ENCODE results near the gene MEDAG.

Gene MEDAG

GRCh38 chr13:30905932-30906383 is at the start of gene MEDAG:
Gene MEDAG (plus strand): TSS chr13:30906271. CDS start chr13:30906516, 245 bp downstream.
- no peak for DNase-seq

DNA sequence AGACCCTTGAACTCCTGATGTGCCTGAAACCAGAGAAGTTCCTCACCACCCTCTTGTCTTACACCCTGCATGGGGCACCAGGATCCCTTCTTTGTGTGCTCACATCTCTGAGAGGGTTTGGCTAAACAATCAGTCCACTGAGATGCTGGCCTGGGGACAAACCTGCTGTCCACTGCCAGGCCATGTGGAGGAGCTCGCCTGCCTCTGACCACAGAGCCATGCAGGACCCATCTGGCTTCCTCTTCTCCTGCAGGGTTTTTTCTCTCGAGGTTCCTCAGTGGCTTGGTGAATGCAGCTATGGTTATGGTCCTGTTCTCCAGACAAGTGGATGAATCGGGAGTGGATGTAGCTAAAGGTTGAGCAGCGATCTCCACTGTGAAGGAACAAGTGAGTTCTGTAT is 49.1 kb upstream of the MEDAG start:
- no peak for DNase-seq

DNA sequence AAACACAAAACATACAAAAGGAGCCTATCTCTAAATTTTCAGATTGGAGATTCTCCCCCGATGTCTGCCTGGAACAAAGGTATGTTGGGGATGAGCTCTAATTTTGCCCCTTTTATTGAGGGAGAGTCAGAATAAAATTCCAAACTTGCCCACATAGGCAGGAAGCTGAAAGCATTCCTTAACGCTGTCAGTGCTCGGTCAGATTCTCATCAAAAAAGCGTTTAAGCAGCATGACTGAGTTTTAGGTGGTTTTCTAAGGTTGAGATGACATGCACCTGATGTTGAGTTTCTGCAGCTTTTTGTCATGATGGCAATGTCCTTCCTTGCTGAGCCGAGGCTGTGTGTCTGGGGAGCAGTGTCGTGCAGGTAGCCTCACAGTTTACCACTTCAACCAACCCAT is 48.4 kb upstream of the MEDAG start:
- no peak for DNase-seq

- no peak for DNase-seq
These were observed 46.7 kb upstream of the MEDAG start for GRCh38 chr13:30859326-30859725.

DNA sequence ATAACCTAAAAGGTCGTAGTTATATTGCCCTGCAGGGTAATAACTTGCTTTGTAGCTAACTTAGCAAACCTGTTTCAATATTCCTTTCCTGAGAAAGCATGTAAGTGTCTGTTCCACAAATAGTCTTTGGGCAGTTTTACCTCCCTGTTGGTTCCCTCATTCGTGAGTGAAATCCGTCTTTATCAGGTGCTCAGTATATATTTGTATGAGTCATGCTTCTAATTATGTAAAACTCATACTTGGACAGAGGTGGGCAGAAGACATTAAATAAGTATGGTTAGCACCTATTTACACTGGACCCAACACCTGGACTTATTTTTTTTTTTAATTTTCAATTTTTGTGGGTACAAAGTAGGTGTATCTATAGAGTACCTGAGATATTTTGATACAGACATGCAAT is 44.9 kb upstream of the MEDAG start:
- DNase-seq, result no peak

DNA sequence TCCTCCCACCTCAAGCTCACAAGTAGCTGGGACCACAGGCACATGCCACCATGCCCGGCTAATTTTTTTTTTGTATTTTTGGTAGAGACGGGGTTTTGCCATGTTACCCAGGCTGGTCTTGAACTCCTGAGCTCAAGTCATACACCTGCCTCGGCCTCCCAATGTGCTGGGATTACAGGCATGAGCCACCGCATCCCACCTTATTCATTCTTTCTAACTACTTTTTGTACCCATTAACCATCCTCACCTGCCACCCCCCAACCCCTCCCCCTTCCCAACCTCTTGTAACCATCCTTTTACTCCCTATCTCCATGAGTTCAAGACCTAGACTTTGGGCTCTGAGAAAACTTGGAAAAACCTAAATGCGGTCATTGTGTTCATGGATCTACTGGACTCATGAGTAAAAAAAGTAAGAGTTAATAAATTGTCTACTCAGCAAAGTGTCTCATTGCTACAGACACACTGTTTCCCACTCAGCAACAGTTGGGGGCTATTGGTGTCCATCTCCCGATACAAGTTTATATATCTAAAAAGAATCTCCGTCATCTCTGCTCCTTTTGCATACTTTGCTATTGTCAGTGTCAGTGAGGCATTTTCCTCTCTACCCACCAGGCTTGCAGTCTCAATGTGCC is 44.1 kb upstream of the MEDAG start:
- DNase-seq, result no peak

DNA sequence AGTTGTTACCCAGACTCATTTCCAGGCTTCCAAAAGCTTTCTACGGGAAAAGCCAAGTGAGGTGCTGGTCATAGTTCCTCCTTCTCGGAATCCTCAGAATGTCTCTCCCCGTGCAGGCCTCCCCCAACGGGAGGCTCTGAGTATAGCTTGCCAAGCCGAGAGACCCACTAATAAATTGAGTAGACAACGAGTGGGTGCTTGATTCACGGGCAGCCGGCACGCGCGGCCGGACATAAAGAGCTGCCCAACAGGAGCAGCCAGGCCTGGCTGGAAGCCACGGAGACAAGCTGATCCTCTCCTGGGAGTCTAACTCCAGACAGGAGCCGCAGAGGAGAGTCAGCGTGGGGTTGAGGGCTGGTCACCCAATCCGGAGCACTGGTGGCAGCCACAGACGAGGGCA is 43.4 kb upstream of the MEDAG start:
- DNase-seq, result no peak

- no peak for DNase-seq
These were observed 42.8 kb upstream of the MEDAG start for GRCh38 chr13:30863231-30863630.

- DNase-seq, result no peak
These were observed 42.3 kb upstream of the MEDAG start for GRCh38 chr13:30863796-30864195.

GRCh38 chr13:30864433-30865122 is 41.5 kb upstream of the MEDAG start:
- DNase-seq, result no peak

DNA sequence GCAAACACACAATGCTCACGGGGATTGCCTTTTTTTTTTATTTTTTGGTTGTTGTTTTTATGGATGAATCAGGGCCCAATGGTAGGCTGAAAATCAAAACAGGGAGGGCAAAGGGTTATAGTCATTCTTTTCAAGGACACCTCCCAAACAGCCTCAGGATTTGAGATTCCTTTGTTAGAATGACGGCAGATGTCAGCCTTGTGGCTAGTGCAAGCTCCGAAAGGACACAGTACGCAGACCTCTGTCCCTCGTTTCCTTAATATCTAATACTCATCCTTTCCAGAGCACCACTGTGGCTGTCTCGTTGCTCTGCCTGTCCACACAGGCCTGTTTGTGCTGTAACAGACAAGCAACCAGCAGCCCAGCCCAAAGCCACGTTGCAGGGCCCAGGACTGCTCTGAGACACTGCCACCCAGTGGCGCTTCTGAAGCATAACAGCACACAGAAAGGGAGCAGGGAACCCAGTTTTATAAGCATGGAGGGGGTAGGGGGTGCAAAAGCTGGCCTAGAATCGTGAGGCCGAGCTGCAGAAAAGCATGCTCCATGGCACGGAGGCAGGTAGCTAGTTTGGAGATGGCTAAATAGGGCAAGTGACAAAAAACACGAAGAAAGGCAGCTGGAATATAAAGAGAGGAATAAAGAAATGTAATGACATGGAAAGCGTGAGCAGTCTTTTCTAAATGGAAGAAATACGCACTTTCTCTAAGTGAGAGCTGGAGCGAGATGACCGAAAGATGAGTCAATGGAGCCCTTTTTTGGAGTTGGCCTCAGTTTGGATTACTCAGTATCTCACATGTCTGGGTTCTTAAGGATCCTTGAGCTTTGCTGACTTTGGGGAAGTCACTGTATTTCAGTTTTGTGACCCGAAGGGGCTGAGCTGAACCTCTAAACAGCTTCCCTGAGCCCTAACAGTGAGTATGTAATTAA is 40.7 kb upstream of the MEDAG start:
- DNase-seq, result peak; percentile 67 to 78

- DNase-seq, result no peak
These were observed 39.4 kb upstream of the MEDAG start for GRCh38 chr13:30866677-30867076.

DNA sequence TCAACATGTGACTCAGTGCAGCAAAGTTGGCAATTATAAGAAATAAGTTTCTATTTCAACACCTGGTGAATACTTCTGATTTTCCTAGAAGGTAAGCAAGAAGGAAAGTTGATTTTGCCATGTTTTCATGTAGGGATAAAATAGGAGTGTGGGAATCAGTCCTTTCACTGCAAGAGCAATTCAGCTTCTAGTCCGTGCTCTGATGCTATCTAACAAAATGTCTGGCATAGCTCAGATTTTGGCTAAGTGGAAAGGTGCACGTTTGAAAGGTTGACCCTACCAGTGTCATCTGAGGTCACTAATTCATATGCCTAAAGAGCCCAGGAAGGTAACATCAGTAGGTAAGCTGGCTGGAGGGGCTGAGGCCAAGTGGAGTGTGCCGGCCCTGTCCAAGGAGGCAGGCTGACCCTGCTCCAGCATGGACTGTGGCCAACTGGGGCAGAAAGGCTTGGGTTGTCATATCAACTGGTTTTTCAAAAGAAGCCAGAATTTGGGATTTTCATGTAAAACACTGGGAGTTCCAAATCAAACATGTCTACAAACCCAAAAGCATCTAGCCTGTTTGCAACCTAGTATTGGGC is 38.9 kb upstream of the MEDAG start:
- DNase-seq, result no peak

GRCh38 chr13:30868799-30869470 is 37.1 kb upstream of the MEDAG start:
- DNase-seq, result no peak

DNA sequence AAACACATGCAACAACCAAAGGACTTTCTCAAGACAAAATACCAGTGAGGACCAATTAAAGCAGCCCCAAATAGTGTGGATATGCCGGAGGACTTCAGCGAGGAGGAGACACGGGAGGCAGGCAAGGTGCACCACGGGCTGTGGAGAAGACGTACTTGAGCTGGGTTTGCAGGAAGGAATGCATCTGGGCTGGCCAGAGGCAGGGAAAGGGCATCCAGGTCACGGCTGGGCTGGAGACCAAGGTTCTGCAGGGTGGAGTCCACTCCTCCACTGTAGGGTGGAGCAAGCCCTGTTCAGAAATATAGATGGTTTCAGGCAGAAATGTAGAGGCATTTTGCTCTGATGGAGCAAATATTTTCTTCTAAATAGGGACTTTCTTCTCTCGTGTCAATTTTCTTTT is 36.6 kb upstream of the MEDAG start:
- DNase-seq, result no peak

- no peak for DNase-seq
These were observed 35.8 kb upstream of the MEDAG start for GRCh38 chr13:30870049-30870884.

GRCh38 chr13:30870916-30871587 is 35.0 kb upstream of the MEDAG start:
- no peak for DNase-seq

DNA sequence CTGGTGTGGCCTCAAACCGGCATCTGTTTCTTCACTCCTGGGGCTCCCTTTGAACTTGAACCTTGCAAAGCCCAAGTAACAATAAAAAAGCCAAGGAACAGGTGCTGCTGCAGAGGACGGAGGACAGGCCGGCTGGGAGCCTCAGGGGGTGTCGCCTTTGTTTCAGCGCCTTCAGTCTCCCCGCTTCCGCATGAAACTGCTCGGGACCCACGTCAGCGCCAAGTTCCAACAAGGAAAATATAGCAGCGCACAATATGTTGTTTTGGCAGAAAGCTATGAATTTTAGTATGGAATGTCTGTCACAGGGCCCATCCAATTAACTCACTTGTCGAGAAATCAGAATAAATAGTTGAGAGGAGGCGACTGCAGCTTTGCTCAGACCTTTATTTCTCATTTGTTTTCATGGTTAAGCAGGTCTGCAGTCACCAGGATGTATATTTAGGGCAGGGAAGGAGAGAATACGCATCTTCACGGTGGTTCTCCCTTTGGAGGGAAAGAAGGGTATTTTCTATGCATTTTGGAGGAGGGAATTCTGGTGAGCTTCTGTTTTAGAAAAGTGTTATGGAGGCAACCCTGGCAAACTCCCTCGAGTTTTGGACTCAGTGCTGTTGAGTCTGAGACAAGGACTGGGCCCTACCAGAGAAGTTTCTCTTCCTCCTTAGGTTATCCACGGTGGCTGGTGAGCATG is 34.3 kb upstream of the MEDAG start:
- DNase-seq, result no peak

DNA sequence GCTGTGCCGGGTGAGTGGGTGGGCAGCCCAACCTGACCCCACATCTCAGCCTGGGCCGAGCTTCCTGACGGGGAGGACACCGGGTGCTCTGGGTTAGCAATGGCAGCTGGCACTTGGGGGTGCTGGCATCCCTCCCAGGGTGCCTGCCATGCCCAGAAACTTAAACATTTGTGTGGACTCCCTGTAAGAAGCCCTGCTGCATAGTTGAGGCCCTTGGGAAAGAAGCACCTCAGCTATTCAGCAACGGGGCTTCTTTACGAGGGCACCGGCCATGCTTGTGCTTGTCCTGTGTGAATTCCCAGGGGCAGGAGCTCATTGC is 33.8 kb upstream of the MEDAG start:
- no peak for DNase-seq

- DNase-seq, result peak; percentile 14 to 19
These were observed 33.2 kb upstream of the MEDAG start for GRCh38 chr13:30872685-30873461.

Data from hippocampal formation (tissue), 2 donors.